Right forelimb (tissue), 1 donor: ENCODE data around the gene CLEC17A.

Experiments used
- DNase-seq: peaks from one replicate; pipeline ENCODE4 v3.0.0-alpha.2; 2018

CLEC17A gene

DNA sequence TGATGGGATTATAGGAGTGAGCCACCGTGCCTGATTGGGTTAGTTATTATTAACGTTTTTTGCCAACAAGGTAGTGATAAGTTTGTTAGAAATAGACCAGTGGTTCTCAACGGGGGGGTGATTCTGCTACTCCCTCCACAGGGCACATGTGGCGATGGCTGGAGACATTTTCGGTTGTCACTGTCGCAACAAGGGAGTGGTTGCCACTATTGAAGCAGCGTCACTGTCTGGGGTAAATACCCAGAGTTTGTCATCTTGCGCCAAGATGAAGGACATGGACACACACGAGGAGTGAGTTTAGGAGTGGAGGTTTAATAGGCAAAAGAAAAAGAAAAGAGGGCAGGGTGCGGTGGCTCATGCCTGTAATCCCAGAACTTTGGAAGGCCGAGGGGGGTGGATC is 72.8 kb downstream of the CLEC17A start:
- no peak for DNase-seq

DNA sequence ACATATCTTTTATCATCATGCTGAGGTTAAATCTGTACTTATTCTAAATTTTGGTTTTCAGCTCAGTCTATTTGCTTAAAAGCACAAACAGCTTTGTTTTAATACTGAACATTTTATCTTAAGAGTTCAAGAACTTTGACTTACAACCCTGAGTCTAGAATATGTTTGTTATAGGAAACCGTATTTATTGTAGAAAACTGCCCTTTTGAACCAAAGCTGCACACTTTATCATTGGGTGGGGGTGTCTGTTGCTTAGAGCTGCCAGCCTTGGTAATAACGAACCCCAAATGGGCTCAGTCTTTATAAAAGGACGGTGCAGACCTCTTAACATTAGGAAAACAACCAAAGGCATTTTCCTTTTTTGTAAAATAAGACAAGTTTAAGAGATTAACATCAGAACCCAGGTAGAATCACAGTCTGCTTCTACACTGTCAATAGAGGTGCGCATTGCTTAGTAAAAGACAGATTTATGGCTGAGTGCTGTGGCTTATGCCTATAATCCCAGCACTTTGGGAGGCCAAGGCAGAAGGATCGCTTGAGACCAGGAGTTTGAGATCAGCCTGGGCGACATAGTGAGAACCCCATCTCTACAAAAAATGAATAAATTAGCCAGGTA is 77.1 kb downstream of the CLEC17A start:
- DNase-seq = no peak

DNA sequence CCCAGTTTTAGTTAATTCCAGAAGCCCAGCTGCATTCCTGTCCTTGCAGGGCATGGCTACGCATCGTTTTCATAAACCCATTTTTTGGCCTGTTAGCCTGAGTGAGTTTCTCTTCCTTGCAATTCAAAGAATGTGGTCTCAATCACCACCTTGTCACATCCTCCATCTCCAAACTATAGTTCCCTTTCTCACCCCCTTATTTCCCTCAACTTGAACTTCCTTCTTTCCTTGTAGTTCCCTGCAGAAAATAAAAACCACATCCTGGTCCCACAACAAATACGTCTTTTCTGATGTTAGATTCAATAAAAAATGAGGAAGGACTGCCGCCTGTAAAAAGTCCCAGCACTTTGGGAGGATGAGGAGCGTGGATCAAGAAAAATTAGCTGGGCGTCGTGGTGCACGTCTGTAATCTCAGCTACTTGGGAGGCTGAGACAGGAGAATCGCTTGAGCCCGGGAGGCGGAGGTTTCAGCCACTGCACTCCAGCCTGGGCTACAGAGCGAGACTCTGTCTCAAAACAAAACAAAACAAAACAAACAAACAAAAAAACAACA is 78.6 kb downstream of the CLEC17A start:
- DNase-seq = no peak
